Hepatocyte (in vitro differentiated cells): ENCODE data around the gene MRGPRD. TPM values are rescaled to one million over a fixed set of nuclear protein-coding genes. Genes with fewer than 3 reads are reported as not detected.
A peak's percentile ranks its signal among the peaks of the same experiment; 100 is the strongest.

Experiments
- DNase-seq: peaks from one replicate; pipeline ENCODE4 v3.0.0-alpha.2; 2016; ENCODE audit warnings: low spot score
- H2AFZ ChIP-seq: fragments of 200-600 bp; sonication (generic); 2 replicates; pipeline ENCODE4 v1.6.0; 2016; ENCODE audit warnings: antibody characterized with exemption, mild to moderate bottlenecking
- H3K27ac ChIP-seq: fragments of 200-600 bp; sonication (generic); 2 replicates; pipeline ENCODE4 v1.5.1; 2016; ENCODE audit warnings: mild to moderate bottlenecking
- H3K27me3 ChIP-seq: fragments of 200-600 bp; sonication (generic); 2 replicates; pipeline ENCODE4 v1.6.1; 2016
- H3K36me3 ChIP-seq: fragments of 200-600 bp; sonication (generic); replicated peaks from 2 replicates; pipeline ENCODE4 v1.5.1; 2016; ENCODE audit warnings: low read depth; ENCODE audit not compliant: insufficient read depth
- H3K4me1 ChIP-seq: fragments of 200-600 bp; sonication (generic); 2 replicates; pipeline ENCODE4 v1.5.1; 2016; ENCODE audit warnings: mild to moderate bottlenecking, moderate library complexity; ENCODE audit not compliant: insufficient read depth
- H3K4me2 ChIP-seq: fragments of 200-600 bp; sonication (generic); 2 replicates; pipeline ENCODE4 v1.6.0; 2016
- H3K4me3 ChIP-seq: fragments of 200-600 bp; sonication (generic); 2 replicates; pipeline ENCODE4 v1.5.1; 2016; ENCODE audit warnings: mild to moderate bottlenecking
- H3K79me2 ChIP-seq: fragments of 200-600 bp; sonication (generic); 2 replicates; pipeline ENCODE4 v1.6.0; 2017; ENCODE audit warnings: mild to moderate bottlenecking
- H3K9me2 ChIP-seq: fragments of 200-600 bp; sonication (generic); replicated peaks from 2 replicates; pipeline ENCODE4 v1.6.0; 2017; ENCODE audit warnings: mild to moderate bottlenecking; ENCODE audit not compliant: insufficient read depth
- H3K9me3 ChIP-seq: fragments of 200-600 bp; sonication (generic); 2 replicates; pipeline ENCODE4 v1.5.1; 2016; ENCODE audit warnings: low read depth, mild to moderate bottlenecking
- H4K20me1 ChIP-seq: fragments of 200-600 bp; sonication (generic); 2 replicates; pipeline ENCODE4 v1.6.0; 2016; ENCODE audit warnings: mild to moderate bottlenecking; ENCODE audit not compliant: insufficient read depth, poor library complexity, severe bottlenecking
- EZH2 ChIP-seq: fragments of 200-600 bp; sonication (generic); IDR thresholded peaks from 2 replicates; pipeline ENCODE4 v1.6.1; 2016; ENCODE audit warnings: antibody characterized with exemption, mild to moderate bottlenecking, borderline replicate concordance
- EZH2phosphoT487 ChIP-seq: fragments of 200-600 bp; sonication (generic); IDR thresholded peaks from one replicate; pipeline ENCODE4 v1.6.1; 2018; ENCODE audit warnings: antibody characterized with exemption, mild to moderate bottlenecking, low read depth, moderate library complexity; ENCODE audit not compliant: unreplicated experiment, severe bottlenecking
- WGBS: methylation state at CpG from one replicate; pipeline ENCODE4 v1.1.6; 2016; ENCODE audit warnings: low lambda C conversion rate; ENCODE audit errors: missing lambda C conversion rate; 5-methylcytosine and 5-hydroxymethylcytosine counted together
- polyA plus RNA-seq: library from polyadenylated mRNA; unstranded; fragments of >200 nt; fragmentation: Nextera tagmentation; extraction: Ambion mirVana; gene quantifications from 2 replicates; pipeline ENCODE4 v1.2.1, GENCODE V29; 2016
- total RNA-seq: library from RNA; depleted of rRNA; stranded (reverse); fragments of >200 nt; gene quantifications from 2 replicates; pipeline ENCODE4 v1.2.3, GENCODE V29; 2014
- TF ChIP-seq, protein P1 (sequence below): fragments of 200-600 bp; sonication (generic); IDR thresholded peaks from 2 replicates; pipeline ENCODE4 v1.5.1; 2016; ENCODE audit warnings: antibody characterized with exemption, mild to moderate bottlenecking; ENCODE audit not compliant: poor library complexity

MRGPRD gene
- total and polyA plus RNA-seq, 2 experiments from 2014 or later = not detected

DNA sequence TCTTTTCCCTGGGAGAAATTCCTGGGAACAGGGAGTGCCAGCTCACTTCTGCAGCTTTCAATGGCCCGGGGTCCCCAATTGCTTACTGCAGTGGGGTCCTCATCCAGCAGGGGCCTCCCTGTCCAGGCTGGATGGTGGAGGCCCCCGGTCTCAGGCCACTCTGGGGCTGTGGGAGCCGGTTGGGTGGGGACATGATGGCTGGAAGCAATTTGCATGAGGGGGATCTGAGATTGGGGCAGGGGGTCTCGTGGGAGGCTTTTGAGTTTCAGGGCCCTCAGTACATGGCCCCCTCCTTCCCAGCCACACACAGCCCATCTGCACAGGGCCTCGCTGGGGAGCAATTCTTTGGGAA lies 25.2 kb downstream of the MRGPRD start:
- H3K4me3 ChIP-seq = no peak overlapping the region
- no peaks in the 10 kb centered on the region for H4K20me1 ChIP-seq
- no peaks in the 10 kb centered on the region for H3K79me2 ChIP-seq
- TF ChIP-seq EZH2 (no peak), EZH2phosphoT487 (no peak)
- TF ChIP-seq, protein P1, sequence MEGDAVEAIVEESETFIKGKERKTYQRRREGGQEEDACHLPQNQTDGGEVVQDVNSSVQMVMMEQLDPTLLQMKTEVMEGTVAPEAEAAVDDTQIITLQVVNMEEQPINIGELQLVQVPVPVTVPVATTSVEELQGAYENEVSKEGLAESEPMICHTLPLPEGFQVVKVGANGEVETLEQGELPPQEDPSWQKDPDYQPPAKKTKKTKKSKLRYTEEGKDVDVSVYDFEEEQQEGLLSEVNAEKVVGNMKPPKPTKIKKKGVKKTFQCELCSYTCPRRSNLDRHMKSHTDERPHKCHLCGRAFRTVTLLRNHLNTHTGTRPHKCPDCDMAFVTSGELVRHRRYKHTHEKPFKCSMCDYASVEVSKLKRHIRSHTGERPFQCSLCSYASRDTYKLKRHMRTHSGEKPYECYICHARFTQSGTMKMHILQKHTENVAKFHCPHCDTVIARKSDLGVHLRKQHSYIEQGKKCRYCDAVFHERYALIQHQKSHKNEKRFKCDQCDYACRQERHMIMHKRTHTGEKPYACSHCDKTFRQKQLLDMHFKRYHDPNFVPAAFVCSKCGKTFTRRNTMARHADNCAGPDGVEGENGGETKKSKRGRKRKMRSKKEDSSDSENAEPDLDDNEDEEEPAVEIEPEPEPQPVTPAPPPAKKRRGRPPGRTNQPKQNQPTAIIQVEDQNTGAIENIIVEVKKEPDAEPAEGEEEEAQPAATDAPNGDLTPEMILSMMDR = no peak
- H3K9me2 ChIP-seq = no peaks in the 10 kb centered on the region
- H2AFZ ChIP-seq = no peak overlapping the region
- 79% methylated on average over 5 of the region's 5 CpGs for WGBS
- no peak overlapping the region for H3K27ac ChIP-seq
- H3K27me3 ChIP-seq = no peaks in the 10 kb centered on the region
- H3K4me2 ChIP-seq = no peak overlapping the region
- H3K4me1 ChIP-seq = no peaks in the 10 kb centered on the region
- no peak for DNase-seq
- H3K36me3 ChIP-seq = no peaks in the 10 kb centered on the region
- H3K9me3 ChIP-seq = no peaks in the 10 kb centered on the region

DNA sequence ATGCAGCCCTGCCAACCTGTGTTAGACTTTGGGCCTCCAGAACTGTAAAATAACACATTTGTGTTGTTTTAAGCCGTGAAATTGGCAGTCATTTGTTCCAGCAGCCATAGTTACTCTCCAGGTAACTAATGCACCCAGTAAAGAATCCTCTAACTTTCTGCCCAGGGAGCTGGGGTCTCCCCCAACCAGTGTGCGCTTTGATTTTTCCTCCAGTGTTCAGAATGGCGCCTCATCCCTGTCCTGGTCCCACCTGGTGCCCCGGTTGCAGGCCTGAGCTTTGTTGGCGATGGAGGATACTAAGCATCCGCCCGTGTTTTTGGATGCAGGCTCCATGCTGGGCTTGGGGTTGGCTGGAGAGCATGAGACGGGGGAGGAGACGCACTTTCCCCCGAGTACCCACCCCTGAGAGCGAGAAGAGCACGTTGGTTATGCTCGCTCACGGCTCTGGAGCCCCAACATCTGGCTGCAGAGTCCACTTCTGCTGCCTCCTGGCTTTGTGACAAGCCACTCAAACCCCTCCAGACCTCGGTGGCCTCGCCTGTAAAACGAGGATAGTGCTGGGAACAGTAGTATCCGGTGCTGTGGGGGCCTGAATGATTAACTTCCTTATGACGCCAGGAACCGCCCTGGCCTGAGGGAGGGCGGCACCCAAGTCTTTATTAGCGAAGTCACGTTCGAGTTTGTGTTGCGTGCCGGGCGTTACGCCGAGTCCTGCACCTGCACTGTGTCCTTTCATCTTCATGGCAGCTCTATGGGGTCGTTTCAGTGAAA lies 25.8 kb downstream of the MRGPRD start:
- TF ChIP-seq EZH2 (no peak), EZH2phosphoT487 (no peak)
- Histone ChIP-seq H2AFZ (no peak overlapping the region), H3K4me3 (no peak overlapping the region), H3K9me3 (no peaks in the 10 kb centered on the region), H3K27ac (no peak overlapping the region), H3K79me2 (no peaks in the 10 kb centered on the region), H3K27me3 (no peaks in the 10 kb centered on the region), H3K4me2 (no peak overlapping the region), H3K36me3 (no peaks in the 10 kb centered on the region), H3K9me2 (no peaks in the 10 kb centered on the region), H4K20me1 (no peaks in the 10 kb centered on the region), H3K4me1 (no peaks in the 10 kb centered on the region)
- DNase-seq = peak; percentile 36
- 68% methylated on average over 30 of the region's 30 CpGs for WGBS

DNA sequence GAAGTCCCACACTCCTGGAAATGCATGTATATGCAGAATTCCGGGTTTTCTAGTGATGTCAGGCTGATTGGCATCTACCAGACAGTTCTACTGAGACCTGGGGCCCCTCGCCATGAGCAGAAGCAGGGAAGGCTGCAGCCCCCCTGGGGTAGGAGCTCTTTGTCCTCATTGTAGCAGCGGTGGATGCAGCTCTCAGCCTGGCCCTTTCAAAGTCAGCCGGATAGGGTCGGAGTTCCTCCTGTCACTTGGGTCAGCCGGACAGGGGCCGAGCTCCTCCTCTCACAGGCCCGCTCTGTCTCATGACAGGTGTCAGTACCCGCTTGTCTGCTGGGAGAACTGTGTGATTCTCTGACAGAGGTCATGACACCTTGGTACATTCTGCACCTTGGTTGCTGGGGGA lies 30.0 kb downstream of the MRGPRD start:
- no peaks in the 10 kb centered on the region for H3K9me3 ChIP-seq
- H3K4me2 ChIP-seq = no peak overlapping the region
- no peaks in the 10 kb centered on the region for H3K27me3 ChIP-seq
- H3K4me3 ChIP-seq = no peak overlapping the region
- H3K79me2 ChIP-seq = no peaks in the 10 kb centered on the region
- H3K4me1 ChIP-seq = no peaks in the 10 kb centered on the region
- DNase-seq = no peak
- H3K27ac ChIP-seq = no peak overlapping the region
- TF ChIP-seq EZH2 (no peak), EZH2phosphoT487 (no peak)
- TF ChIP-seq, protein P1 = no peak
- no peaks in the 10 kb centered on the region for H3K9me2 ChIP-seq
- no peaks in the 10 kb centered on the region for H4K20me1 ChIP-seq
- 54% methylated on average over 9 of the region's 9 CpGs for WGBS
- H3K36me3 ChIP-seq = no peaks in the 10 kb centered on the region
- H2AFZ ChIP-seq = no peak overlapping the region

DNA sequence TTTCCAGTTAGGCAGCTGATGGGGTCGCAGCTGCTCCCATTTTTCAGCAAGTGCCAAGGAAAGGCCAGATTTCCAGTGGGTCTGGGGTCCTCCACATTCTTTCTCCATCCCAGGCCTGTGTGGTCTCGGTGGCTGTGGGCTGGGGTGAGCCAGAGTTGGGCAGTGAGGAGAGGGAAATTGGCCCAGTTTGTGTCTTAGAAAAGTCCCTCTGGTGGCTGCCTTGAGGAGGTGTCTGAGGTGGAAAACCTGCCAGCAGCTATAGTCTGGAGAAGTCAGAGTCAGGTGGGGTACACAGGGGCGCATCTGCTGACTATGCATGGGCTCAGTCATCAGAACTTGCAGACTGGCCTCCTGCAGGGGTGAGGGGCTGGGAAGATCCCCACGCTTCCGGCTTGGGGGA lies 30.5 kb downstream of the MRGPRD start:
- Histone ChIP-seq H3K27me3 (no peaks in the 10 kb centered on the region), H3K4me3 (no peak overlapping the region), H4K20me1 (no peaks in the 10 kb centered on the region), H2AFZ (no peak overlapping the region), H3K4me2 (no peak overlapping the region), H3K9me2 (no peaks in the 10 kb centered on the region), H3K36me3 (no peaks in the 10 kb centered on the region), H3K27ac (no peak overlapping the region), H3K4me1 (no peaks in the 10 kb centered on the region), H3K9me3 (no peaks in the 10 kb centered on the region), H3K79me2 (no peaks in the 10 kb centered on the region)
- WGBS = 58% methylated on average over 5 of the region's 5 CpGs
- TF ChIP-seq, protein P1 = peak; percentile 30
- no peak for TF ChIP-seq EZH2phosphoT487
- DNase-seq = no peak
